Stimulated activated CD4-positive, alpha-beta T cell treated with anti-CD3 and anti-CD28 coated beads, Interleukin-1b, Interleukin-23, amount 100 ng/mL, for 1 hour (primary cell): Measurements from ENCODE around the gene NRM.
"Not testable (repeated sequence)": the region's sequence is repeated elsewhere in the genome, so short reads cannot be mapped to it uniquely, and the experiment has no call there.

Source experiments
- DNase-seq, 2 donors: peaks; one replicate each; pipeline ENCODE4 v3.0.0-alpha.2; 2020; ENCODE audit warnings: low read depth in 2 of 2

Gene NRM

DNA sequence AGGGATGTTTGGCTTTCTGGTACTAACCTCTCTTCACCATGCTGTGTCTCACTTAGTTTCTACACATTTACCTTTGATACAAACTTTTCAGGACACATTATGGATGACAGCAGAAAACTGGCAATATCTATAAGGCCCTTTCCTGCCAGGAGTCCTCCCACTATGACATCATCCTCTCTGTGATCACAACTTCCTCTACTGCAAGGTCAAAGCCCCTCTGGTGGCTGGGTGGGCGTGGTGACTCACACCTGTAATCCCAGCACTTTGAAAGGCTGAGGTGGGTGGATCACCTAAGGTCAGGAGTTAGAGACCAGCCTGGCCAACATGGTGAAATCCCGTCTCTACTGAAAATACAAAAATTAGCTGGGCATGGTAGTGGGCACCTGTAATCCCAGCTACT lies 24.5 kb downstream of the NRM start:
- not testable (repeated sequence) for DNase-seq

DNA sequence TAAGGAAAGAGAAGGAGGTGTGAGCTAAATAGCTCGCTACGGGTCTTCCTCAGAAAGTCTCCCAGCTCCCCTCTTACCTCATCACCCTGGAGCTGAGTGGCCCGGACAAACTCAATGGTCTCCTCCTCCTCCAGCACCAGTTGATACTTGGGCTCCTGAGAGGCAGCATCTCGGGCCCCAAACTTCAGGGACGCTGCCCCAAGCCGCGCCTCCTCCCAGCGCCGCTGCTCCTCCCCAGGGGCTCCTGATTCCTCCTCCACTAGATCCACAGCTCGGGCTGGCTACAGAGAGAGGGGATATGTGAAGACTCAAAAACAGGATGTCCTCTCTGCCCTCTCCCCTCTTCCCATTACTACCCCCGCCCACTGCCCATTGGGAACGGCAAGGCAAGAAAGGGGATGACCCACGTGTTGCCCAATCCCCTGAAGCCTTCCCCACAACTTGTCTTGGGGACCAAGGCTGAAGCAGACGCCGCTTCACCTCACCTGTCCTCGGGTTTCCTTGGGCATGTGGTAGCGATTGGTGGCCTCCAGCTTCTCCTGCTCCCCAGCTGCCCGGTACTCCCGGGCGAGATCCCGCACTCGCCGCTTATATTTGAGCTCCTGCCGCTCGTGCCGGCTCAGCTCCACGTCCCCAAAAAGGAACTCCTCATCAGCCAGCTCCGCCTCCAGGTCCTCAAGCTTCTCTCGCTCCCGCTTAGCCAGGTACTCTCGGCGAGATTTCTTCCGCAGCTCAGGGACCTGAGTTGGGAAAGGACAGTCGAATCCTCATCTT lies 25.6 kb downstream of the NRM start:
- DNase-seq = no peak

DNA sequence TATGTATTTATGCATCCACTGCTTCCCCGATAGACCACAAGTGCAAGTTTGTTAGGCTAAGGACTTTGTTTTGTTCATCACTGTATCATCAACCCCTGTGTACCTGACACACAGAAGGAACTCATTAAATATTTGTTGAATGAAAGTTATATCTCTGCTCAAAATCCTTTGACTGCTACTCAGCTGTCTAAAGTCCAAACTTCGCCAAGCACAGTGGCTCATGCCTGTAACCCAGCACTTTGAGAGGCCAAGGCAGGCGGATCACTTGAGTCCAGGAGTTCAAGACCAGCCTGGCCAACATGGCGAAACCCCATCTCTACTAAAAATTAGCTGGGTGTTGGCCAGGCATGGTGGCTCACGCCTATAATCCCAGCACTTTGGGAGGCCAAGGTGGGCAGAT lies 32.9 kb downstream of the NRM start:
- not testable (repeated sequence) for DNase-seq

DNA sequence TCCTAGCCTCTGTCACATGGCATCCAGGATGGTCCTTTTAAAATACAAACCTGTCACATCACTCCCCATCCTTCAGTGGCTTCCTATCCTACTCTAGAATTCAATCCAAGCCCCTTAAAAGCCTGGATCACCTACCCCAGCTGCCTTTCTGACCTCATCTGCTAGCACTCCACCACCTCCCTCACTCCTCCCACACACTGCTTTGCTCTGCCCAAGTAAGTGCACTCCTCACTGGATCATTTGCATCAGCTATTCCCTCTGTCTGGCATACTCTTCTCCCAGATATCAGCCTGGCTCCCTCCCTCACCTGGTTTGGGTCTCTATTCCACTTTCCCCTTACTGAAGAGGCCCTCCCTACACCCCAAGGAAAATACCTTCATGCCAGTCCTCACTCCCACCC lies 33.3 kb downstream of the NRM start:
- DNase-seq = no peak

DNA sequence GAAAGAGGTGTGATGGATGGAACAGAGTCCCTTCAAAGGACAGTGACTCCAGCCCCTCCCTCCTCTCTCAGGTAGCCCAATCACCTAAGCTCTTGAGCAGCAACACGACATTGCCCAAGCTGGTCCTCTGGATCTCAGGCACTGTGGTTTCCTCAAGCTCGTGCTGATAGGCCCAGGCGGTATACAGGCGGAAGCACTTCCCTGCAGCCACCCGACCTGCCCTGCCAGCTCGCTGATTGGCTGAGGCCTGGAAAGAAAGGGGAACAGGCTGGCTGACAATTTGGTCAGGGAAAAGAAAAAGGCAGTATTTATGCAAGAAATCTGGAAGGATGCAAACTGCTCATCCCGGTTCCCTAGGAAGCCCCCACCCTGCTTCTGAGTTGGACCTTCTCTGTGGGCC lies 34.3 kb downstream of the NRM start:
- no peak for DNase-seq

DNA sequence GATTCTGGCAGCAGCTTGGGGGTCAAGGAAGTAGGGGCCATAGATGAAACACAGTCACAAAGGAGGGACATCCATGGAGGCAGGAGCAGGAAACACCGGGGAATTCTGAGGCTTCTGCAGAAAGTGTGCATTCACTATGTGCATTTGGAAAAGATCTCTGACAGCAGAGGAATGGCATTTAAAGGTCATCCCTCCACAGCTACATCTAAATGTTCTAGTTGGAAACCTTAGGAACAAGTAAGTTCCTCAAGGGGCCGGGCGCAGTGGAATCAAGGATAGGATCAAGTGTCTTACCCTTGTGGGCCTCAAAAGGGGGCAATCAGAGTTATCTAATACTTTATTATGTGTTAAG lies 35.1 kb downstream of the NRM start:
- DNase-seq = no peak

DNA sequence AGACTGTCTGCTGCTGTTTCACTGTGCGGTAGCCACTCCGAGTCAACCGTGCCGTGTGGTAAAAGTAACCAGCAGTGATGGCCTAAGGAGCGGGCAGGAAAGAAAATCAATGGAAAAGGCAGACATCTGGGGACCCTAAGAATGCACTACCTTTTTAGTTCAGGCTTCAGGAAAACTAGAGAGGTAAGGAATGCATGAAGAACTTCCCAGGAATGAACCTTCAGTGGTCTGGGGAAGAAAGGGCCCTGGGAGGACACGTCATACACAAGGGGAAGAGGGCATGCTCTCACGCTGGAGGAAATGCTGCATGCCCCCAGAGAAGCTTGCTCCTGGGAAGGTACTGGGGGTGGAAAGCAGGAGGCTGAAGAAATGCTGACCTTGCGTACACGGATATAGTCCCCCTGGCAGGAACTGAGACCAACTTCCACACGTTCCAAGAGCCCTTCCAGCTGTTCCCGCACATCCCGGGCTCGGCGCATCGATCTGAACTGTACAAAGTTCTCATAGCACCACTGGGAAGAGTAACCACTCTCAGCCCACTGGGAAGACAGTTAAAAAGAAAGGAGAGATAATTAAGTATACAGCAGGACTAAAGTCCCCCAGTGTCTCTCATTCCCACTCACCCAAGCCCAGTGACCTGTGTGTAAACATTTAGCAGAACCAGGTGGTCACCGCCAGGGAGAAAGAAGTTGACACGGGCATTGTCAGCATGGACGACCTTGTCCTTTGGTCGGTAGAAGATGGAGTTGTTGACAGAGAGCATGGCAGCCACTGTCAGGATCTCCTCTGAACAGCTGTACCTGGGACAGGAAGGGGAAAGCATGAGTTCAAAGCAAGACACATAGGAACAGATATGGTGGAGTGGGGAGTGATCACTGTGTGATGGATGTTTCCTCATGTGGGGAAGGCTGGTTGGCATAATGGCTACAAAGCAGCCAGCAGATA lies 35.7 kb downstream of the NRM start:
- no peak for DNase-seq

DNA sequence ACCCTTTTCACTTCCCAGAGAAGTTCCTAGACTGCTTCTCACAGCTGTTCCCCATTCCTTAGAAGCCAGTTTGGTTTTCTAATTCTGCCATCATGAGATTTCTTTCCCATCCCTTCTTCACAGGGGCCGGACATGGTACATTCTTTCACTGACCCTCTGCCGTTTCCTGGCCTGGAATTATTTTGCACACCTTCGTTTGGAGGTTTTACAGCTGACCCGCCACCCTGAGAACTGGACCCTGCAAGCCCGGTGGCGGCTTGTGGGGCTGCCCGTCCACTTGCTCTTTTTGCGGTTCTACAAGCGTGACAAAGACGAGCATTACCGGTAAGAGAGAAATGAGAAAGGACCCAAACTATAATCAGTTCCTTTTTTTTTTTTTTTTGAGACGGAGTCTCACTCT lies 39.6 kb downstream of the NRM start:
- no peak for DNase-seq

DNA sequence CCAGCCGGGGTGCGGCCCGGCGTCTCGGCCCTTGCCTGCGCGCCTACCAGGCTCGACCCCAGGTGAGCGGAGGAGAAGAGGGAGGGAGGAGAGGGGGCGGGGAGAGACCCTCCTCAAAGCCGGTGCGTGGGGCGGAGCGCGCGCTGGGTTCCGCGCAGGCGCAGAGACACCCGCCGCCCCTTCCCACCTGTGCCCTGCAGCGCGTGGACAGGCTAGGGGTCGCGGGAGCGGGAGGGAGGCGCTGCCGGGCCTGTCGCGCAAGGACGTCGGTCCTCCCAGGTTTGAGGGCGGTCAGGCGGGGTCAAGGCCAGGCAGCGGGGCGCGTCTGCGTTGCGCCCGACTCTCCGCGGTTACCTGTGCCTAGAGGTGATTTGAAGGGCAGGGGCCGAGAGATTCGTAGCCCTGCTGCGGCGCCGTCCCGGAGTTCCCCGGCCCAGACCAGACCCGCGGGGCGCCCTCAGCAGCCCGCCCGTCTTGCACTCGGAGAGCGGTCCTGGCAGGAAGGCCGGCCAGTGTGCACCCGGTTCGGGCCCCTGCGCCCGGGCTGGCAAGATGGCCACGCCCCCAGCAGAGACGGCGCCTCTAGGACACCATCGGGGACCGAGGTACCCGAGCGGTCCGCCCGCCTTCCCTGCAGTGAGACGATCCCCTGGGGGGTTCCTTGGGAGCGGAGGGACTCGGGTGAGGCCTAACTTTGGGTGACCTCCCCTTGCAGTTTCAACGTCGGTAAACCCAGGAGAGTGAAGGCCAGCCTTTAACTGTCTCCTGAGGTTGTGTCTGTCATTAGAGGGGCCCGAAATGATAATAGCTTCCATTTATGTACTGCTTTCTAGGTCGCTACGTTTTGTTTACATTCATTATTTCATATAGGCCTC lies 43.3 kb downstream of the NRM start:
- peak; percentile 37 to 42 for DNase-seq

DNA sequence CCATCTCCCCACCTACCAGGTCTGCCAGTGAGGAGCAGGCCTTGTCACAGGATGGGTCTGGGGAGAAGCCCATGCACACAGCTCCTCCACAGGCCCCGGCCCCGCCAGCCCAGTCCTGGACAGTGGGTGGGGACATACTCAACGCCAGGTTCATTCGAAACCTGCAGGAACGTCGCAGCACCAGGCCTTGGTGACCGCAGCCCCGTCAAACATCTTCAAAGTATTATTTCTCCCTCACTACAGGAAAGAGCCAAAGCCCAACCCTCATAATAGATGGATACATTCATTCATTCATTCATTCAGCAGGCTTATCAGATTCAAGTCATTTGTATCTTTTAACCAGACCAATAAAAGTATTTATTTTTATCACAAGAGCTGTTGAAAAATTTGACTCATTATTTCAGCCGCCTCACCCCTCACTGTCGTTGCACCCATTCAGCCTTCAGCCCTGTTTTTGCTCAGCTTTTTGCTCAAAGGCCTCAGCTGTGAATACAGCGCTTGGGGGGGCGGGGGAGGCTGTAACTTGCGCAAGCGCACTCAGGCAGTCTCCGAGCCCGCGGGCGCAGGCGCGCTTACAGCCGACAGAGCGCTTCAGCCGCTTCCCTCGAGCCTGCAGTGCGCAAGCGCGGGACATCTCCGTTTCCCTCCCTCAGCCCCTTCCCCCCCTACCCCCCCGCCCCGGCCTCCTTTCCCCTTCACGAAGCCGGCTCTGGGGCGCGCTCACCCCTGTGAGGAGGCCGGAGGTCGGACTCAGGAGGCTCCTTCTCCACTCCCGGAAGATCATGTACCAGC lies 44.1 kb downstream of the NRM start, which contains the start of gene C6orf136:
C6orf136 (plus strand) TSS at position 684 of the 792 bp plus-strand sequence; CDS start at position 783, 99 bp downstream.
- DNase-seq = peak; percentile 84 to 86

DNA sequence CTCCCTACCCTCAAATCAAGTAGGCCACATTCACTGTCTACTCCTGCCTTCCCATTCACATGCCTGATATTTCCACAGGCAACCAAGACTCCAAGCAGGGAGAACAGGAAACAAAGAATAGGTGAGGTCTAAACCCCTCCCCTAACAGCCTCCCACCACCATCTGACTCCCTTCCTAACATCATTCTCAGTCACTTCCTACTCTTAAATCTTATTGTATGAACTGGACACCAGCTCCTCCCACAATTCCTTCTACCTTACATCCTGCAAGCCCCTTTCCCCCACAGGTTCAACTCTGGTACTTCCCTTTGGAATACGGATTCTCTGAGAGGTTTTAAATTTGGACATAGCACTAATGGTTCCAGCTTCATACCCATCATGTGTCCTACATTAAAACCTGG lies 44.8 kb downstream of the NRM start:
- DNase-seq = no peak

DNA sequence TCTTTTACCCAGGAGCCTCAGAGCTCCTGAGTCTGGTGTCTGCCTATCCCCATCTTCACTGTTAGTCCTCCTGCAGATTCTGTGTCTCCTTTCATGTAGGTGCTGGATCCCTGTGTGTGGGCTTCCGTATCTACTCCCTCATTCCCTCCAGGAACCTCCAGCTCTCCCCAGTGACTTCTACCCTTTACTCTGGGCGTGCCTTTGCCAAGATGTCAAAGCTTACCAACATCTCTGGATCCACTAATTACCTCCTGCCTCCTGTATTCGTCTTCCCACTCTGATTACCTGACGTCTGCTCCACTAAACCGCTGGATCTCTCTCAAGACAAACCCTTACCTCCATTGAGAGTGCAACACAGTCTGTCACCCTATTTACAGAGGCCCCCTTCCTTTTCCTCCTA lies 46.0 kb downstream of the NRM start:
- no peak for DNase-seq

DNA sequence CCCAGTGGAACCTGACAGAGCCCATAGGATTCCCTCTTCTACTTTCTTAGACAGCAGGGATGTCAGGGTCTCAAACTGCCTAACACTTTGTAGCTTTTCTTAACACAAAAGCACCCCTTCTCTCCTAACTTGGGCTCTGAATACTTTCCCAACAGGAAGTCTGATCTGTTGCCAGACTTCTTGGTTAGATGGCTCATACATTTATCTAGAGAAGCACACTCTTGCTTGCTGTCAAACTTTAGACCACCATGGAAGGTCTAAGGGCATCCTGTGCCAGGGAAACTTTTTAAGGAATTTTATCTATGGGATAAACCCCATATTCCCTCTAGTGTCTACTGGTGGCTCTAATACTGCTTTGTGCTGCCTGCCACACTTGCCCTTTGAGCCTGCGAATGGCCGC lies 47.1 kb downstream of the NRM start:
- DNase-seq = no peak

DNA sequence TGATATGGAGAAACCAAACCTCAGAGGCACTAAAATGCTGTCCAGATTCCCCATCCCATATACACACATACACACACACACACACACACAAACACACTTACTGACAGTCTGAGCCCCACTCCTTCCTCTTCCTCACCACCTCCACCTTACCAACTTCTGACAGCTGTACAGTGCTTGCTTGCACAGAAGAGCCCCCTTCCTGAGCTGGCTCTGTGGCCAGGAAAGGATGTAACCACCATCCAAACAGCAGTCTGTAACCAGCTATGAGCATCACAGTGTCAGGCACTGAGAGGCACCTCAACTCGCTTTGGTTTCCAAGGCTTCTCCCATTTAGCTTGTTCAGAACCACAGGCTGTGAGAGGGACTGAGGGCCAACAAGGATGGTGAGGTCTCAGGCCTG lies 49.7 kb downstream of the NRM start:
- no peak for DNase-seq

DNA sequence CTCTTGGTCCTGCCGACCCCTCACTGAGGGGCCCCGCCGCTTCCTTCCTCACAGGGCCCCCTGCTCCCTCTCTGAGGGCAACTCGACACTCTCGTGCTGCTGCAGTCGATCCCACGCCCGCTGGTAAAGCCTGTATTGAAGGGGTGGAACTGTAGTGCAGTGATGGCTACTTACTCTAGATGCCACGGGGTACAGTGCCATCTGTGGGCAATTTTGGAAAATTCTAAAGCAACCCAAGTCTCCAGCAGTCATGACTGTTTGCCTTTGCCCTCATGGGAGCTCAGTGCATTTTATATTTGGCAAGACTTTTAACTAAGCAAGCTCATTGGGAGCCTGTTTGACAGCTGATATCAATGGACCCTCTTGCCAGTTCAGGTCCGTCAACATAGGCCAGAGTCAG lies 50.3 kb downstream of the NRM start:
- no peak for DNase-seq
